Neural crest cell (in vitro differentiated cells): Measurements from ENCODE around the gene CNTN5. TPM values are rescaled to one million over a fixed set of nuclear protein-coding genes. Genes with fewer than 3 reads are reported as not detected.

Experiments used
- DNase-seq: peaks from one replicate; pipeline ENCODE4 v3.0.0; 2021; ENCODE audit warnings: low read depth, mixed read lengths, low spot score
- H3K27ac Mint-ChIP-seq: one replicate; pipeline ENCODE4 v1.8.0; 2021; ENCODE audit warnings: mild to moderate bottlenecking, mixed read lengths; ENCODE audit not compliant: unreplicated experiment
- H3K27me3 Mint-ChIP-seq: 2 replicates; pipeline ENCODE4 v1.8.0; 2021; ENCODE audit warnings: low read depth, mild to moderate bottlenecking, mixed read lengths
- H3K36me3 Mint-ChIP-seq: 2 replicates; pipeline ENCODE4 v1.8.0; 2021; ENCODE audit warnings: low read depth, mild to moderate bottlenecking, mixed read lengths
- H3K4me1 Mint-ChIP-seq: 2 replicates; pipeline ENCODE4 v1.8.0; 2021; ENCODE audit warnings: mixed read lengths
- H3K4me3 Mint-ChIP-seq: one replicate; pipeline ENCODE4 v1.8.0; 2021; ENCODE audit warnings: mild to moderate bottlenecking, mixed read lengths
- H3K9me3 Mint-ChIP-seq: 2 replicates; pipeline ENCODE4 v1.8.0; 2021; ENCODE audit warnings: mixed read lengths
- total RNA-seq: library from RNA; stranded (reverse); gene quantifications from 2 replicates; pipeline ENCODE4 v1.2.1, GENCODE V29; 2021
- TF ChIP-seq, protein P1 (sequence below): fragments of 200-600 bp; sonication (generic); conservative IDR thresholded peaks from 2 replicates; pipeline ENCODE4 v1.5.0; 2021; ENCODE audit warnings: antibody characterized with exemption, mild to moderate bottlenecking

CNTN5 gene
- total RNA-seq, 1 donor from 2014 or later = not detected

DNA sequence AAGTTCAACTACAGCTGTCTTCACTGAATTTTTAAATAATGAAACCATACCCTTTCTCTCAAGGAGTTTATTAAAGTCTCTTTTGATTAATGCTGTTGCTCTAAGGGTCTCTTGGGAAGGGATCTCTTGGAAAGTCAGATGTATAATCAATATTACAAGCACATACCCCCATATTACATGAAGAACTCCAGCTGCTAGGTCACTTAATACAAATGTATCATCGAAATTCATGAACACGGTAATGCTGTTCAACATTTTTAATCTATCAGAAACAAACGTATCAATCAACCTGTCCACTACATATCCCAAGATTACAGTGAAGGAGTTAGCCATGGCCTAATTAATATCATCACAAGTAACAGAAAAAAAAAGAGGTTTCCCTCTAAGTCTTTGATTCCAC lies 1283.1 kb downstream of the CNTN5 start:
- no peaks in the 10 kb centered on the region for H3K9me3 Mint-ChIP-seq
- H3K27me3 Mint-ChIP-seq = peaks cover 3% of the 10 kb centered on the region
- TF ChIP-seq, protein P1, sequence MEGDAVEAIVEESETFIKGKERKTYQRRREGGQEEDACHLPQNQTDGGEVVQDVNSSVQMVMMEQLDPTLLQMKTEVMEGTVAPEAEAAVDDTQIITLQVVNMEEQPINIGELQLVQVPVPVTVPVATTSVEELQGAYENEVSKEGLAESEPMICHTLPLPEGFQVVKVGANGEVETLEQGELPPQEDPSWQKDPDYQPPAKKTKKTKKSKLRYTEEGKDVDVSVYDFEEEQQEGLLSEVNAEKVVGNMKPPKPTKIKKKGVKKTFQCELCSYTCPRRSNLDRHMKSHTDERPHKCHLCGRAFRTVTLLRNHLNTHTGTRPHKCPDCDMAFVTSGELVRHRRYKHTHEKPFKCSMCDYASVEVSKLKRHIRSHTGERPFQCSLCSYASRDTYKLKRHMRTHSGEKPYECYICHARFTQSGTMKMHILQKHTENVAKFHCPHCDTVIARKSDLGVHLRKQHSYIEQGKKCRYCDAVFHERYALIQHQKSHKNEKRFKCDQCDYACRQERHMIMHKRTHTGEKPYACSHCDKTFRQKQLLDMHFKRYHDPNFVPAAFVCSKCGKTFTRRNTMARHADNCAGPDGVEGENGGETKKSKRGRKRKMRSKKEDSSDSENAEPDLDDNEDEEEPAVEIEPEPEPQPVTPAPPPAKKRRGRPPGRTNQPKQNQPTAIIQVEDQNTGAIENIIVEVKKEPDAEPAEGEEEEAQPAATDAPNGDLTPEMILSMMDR = no peak

DNA sequence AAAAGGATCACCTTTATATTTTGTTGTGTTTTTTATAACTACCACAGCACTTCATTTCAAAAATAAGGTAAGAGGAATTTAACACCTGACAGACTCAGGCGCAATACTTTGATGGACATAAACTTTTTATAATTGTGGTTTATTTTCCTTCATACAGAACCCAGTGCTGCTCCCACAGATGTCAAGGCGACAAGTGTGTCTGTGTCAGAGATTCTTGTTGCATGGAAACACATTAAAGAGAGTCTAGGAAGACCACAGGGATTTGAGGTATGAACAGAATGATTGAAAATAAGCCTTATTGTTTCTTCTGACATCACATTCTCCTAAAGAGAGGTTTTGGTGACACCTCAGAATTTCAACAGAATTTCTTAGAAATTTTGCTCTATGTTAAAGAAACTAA lies 1287.5 kb downstream of the CNTN5 start:
- Mint-ChIP-seq H3K36me3 (no peaks in the 10 kb centered on the region), H3K9me3 (peaks cover 3% of the 10 kb centered on the region), H3K4me1 (no peaks in the 10 kb centered on the region), H3K27ac (no peak overlapping the region), H3K4me3 (no peak overlapping the region), H3K27me3 (no peaks in the 10 kb centered on the region)
- TF ChIP-seq, protein P1 = no peak
- DNase-seq = no peak

More for the DNA sequence above, 1283.1 kb downstream of the CNTN5 start:
- Mint-ChIP-seq H3K4me1 (no peaks in the 10 kb centered on the region), H3K27ac (no peak overlapping the region), H3K4me3 (no peak overlapping the region), H3K36me3 (no peaks in the 10 kb centered on the region)
- DNase-seq = no peak

GRCh38 chr11:100315946-100316345 lies 1295.2 kb downstream of the CNTN5 start:
- H3K36me3 Mint-ChIP-seq = no peaks in the 10 kb centered on the region
- H3K4me1 Mint-ChIP-seq = peaks cover 6% of the 10 kb centered on the region
- DNase-seq = no peak
- H3K27ac Mint-ChIP-seq = no peak overlapping the region
- TF ChIP-seq, protein P1 = no peak
- no peak overlapping the region for H3K4me3 Mint-ChIP-seq
- H3K9me3 Mint-ChIP-seq = peaks cover 7% of the 10 kb centered on the region
- H3K27me3 Mint-ChIP-seq = no peaks in the 10 kb centered on the region

DNA sequence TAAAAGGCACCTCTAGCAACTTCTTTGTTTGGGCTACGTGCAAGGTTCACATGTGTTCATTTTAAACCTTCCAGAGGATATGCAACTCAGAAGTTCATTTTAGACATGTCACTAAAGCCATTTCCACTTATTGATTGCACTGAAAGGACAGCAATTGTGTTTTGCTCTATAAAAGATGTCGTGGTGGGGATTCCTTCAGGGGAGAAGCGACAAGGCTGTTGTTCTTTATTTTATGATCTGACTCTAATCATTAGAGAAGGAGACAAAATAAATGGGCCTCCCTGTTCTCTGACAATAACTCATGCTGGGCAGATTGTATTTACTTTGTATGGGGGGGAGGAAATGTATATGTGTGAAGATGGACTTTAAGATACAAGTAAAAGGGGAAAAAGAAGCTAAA lies 1296.2 kb downstream of the CNTN5 start:
- no peaks in the 10 kb centered on the region for H3K36me3 Mint-ChIP-seq
- no peak overlapping the region for H3K4me3 Mint-ChIP-seq
- H3K27me3 Mint-ChIP-seq = no peaks in the 10 kb centered on the region
- peak overlapping the region; percentile 79 for H3K27ac Mint-ChIP-seq
- peaks cover 6% of the 10 kb centered on the region for H3K4me1 Mint-ChIP-seq
- TF ChIP-seq, protein P1 = no peak
- peaks cover 7% of the 10 kb centered on the region for H3K9me3 Mint-ChIP-seq
- no peak for DNase-seq

DNA sequence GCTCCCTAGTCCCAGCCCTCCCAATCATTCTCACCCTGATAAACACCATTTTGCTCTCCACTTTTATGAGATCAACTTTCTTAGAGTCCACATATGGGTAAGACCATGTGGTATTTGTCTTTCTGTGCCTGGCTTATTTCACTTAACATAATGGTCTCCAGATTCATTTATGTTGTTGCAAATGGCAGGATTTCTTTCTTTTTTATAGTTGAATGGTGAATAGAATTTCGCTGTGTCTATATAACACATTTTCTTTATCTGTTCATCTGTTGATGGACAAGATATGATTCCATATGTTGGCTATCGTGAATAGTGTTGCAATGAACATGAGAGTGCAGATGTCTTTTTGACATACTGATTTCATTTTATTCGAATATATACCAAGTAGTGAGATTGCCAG lies 1298.9 kb downstream of the CNTN5 start:
- Mint-ChIP-seq H3K4me1 (peaks cover 6% of the 10 kb centered on the region), H3K4me3 (no peak overlapping the region), H3K9me3 (peaks cover 7% of the 10 kb centered on the region), H3K36me3 (no peaks in the 10 kb centered on the region), H3K27ac (no peak overlapping the region), H3K27me3 (no peaks in the 10 kb centered on the region)
- no peak for DNase-seq
- TF ChIP-seq, protein P1 = no peak
